Activated naive CD4-positive, alpha-beta T cell (primary cell): ENCODE results near the gene RBM15B.
"Not testable (repeated sequence)": the region's sequence is repeated elsewhere in the genome, so short reads cannot be mapped to it uniquely, and the experiment has no call there.

Experiments used
- DNase-seq, 4 experiments: peaks; one replicate each; lab custom pipeline; 2025; lab: John Stamatoyannopoulos, UW

The RBM15B gene

DNA sequence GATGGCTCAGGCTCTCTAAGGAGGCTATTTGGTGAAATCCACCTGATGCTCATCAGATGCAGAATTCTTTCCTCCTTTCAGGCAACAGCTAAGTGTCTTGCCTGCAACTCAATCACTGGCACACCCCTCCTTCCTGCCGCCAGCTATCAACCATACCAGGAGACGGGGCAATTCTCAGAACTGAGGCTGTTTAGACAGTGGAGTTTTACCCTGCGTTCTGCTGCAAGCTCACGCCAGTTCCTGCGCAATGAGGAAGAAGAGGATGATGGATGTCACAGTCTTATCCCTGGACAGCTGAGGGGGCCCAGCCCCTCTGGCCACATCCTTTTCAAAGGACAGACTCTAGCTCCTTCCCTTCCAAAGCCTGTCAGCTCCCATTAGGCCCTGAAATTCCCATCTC is 13.0 kb upstream of the RBM15B start:
- DNase-seq: no peak

GRCh38 chr3:51378726-51379125 is 12.4 kb upstream of the RBM15B start:
- DNase-seq: no peak

DNA sequence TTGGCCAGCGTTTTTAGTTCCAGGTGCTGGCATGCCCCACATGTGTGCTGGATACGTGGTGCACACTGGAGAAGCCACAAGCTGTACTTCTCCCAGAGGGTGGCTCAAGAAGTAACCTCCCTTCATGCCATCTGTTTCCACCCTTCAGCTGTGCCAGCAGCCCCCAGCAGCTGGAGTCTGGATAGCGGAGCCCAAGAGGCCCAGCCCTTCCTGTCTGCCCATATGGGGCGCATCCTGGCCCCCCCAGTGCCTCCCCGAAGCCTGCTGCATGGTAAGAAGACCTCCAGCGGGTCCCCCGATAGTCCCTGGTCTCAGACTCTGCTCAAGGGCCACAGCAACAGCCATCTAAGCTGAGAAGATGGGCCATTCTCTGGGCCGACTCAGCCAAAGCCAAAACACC is 11.8 kb upstream of the RBM15B start:
- no peak for DNase-seq

DNA sequence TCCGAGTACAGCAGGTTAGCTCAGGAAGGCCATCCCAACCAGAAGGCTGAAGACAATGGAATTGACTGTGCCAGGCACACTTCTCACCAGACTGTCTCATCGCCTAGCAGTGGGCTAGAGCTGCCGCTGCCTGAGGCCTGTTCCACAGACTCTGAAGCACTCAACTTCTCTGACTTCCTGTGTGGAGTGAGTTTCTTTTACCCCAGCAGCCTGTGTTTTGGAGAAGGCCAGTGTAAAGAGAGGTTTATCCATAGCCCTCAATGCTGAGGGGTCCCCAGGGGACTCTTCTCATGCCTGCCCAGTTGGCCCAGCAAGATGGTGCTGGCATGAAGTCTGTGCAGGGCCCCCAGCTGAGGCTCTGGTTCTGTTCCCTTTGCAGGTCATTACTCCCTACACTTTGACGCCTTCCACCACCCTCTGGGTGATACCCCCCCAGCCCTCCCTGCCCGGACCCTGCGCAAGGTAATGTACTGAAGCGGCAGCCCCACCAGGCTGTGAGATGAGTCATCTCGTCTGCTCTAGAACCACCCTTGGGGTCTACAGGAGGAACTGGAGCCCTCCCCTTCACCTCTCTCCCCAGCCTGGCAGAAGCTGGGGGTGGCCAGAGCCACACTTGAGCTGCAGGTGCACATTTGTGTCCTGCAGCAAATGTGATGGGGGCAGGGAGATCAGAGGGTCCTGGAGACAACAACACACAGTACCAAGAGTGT is 11.2 kb upstream of the RBM15B start:
- DNase-seq: no peak

DNA sequence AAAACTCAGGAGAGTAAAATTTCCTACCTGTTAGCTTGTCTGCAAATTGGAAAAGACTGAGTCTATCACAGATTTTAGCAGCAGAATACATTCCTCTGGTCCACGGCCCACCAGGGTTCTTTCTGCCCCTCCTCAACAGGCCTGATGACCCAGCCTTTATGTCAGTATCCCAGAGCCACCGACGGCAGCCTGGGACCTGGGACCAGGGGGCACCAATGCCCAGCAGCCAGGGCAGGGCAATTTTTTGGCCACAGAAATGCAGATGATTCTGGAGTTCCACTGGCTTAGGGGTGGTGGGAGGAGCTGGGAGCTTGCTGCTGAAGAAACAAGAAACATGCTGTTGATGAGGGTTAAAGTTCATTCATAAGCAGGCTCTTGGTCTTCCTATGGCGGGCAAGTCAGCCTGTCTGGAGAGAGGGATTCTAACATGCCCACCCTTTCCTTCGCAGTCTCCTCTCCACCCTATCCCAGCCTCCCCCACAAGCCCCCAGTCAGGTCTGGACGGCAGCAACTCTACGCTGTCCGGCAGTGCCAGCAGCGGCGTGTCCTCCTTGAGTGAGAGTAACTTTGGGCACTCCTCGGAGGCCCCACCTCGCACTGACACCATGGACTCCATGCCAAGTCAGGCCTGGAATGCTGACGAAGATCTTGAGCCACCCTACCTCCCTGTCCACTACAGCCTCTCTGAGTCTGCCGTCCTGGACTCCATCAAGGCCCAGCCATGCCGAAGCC is 10.3 kb upstream of the RBM15B start:
- DNase-seq: no peak

- no peak for DNase-seq
These were observed 9.8 kb upstream of the RBM15B start for GRCh38 chr3:51381333-51381705.

DNA sequence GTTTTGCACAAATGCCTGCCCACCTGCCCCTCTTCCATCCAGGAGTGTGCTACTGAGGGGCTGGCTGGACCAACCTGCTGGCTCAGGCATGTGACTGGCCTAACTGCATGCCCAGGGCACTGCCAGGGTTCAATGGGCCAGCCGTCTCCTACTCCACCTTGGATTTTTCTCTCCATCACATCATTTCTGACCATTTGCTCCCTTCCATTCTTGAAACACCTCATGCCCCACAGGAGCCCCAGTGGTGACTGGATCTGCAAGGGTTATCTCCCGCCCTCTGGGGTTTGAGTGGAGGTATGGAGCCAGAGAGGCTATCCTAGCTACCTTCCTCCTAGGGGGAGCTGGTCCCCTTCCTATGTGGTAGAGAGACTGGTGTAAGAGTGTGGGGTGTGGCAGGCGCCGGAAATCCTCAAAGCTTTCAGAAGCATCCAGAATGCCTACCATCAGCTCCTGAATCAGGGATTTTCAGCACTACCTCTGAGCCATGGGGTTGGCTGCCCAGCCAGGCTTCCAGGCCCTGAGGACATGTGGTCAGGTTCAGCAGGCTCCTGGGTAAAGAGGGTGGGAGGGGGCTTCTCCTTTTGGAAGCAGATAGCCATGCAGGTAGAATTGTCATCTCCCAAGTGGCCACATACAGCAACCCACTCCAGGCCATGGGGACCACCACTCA is 8.9 kb upstream of the RBM15B start:
- DNase-seq: no peak

DNA sequence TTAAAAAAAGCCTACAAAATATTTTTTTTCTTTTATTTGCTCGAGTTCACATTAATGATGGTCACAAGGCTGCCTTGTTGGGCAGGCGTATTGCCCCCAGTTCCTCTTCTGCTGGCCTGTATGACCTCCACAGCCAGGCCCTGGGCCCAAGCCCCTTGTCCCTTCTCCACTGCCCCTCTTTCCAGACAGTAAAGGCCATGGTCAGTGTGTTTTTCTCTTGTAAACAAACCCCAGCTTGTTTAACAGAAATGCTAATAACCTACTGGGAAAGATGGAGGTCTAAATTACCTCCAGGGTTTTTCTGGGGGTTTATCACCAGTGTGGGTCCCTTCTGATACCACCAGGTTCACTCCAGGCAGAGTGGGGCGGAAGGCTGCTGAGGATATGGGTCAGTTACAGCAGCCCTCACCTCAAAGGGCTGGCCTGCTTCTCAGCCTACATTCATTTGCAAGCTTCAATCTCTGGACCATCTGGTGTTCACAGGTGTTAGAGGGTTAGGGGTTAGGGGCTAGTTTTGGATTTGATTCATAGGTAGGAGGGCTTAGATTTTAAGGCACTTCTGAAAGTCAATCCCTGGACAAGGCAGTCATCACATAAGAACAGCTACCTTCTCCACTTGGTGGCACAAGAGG is 8.0 kb upstream of the RBM15B start:
- no peak for DNase-seq

DNA sequence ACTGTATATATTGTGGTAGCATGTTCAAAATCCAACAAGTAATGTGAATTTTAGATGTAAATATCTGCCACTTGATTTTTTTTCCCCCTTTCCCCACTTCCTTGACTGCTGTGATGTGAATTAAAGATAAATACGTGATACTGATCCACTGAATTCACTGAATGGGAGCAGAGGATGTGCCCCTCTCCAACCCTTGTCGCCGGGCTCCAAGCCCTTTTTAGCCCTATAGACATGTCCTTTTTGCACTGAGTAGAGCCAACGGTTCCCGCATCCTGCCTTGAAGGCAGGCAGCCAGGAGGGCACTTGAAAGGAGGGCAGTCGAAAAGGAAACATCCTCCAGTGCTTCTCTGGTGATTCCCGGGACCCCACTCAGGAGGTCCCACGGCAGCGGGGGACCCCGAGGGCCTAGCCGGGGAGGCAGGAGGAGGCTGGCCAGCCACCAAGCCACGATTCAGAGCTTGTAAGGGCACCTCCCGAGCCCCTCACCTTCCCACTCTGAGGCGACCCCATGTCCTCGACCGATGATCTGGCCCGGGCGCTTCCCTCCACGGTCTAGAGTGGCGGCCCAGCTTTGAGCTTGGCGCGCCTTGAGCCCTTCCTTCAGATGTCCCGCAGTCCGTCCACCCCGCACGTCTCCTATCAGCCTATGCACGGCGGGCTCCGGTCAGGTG is 6.9 kb upstream of the RBM15B start:
- DNase-seq: no peak

DNA sequence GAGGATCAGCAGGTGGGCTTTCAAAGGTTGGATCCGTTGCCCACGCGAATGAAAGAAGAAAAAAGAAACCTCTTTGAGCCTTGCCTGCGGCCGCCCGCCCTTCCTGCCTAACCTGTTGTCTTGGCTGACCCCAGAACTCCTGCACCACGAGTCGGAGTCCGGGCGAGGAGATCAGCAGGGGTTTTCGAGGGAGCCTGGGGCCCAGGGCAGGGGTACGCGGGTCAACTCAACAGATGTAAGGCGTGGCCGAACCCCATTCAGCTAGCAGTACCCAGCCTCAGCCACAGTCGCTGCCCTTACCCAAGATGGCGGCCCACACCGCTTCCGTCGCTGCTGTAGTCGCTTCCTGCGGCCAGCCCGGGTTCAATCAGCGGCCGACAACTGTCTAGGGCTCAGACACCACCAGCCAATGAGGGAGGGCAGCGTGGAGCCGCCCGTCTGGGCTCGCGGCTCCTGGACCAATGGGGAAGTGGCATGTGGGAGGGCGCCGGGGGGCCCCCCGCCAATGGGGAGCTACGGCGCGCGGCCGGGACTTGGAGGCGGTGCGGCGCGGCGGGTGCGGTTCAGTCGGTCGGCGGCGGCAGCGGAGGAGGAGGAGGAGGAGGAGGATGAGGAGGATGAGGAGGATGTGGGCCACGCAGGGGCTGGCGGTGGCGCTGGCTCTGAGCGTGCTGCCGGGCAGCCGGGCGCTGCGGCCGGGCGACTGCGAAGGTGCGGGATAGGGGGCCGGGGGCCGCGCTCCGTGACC is 6.2 kb upstream of the RBM15B start, which contains the start of gene MANF:
Gene MANF (plus strand): TSS at position 566 of the 748 bp plus-strand sequence. CDS start 52 bp downstream, at position 618.
- peak; percentile 91 to 95 (median 93) for DNase-seq

DNA sequence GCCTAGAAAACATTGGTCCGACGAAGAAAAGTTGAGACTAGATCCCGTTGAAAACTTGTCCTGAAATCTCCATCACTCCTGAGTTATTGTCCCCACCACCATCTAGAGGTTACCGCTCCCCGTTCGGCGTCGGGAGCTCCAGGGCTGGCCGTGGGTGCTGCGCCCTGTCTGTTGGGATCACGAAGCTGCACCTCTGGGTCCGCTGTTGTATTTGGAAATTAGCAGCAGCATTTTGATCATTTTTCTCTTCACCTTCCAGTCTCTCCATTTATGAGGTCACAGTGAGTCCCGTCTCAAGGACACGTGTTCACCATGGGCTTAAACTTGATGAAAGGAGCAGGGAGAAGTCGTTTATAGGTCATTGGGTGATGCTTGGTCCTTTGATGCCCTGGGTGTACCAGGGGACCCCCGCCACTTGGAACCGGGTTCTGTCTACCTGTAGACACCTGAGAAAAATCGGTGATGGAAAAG is 5.4 kb upstream of the RBM15B start:
- DNase-seq: no peak

- no peak for DNase-seq
These were observed 4.8 kb upstream of the RBM15B start for GRCh38 chr3:51386159-51386851.

GRCh38 chr3:51386852-51387229 is 4.2 kb upstream of the RBM15B start:
- DNase-seq: no peak

DNA sequence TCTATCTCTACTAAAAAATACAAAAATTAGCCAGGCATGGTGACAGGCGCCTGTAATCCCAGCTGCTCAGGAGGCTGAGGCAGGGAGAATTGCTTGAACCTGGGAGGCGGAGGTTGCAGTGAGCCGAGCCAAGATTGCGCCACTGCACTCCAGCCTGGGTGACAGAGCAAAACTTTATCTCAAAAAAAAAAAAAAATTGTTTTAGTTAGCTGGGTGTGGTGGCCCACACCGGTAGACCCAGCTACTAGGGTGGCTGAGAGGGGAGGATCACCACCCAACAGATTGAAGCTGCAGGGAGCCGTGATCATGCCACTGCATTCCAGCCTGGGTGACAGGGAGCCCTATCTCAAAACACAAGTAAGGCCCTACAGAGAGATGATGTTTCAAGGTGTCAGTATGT is 3.8 kb upstream of the RBM15B start:
- DNase-seq: not testable (repeated sequence)

- DNase-seq: no peak
These were observed 2.6 kb upstream of the RBM15B start for GRCh38 chr3:51388286-51389029.

DNA sequence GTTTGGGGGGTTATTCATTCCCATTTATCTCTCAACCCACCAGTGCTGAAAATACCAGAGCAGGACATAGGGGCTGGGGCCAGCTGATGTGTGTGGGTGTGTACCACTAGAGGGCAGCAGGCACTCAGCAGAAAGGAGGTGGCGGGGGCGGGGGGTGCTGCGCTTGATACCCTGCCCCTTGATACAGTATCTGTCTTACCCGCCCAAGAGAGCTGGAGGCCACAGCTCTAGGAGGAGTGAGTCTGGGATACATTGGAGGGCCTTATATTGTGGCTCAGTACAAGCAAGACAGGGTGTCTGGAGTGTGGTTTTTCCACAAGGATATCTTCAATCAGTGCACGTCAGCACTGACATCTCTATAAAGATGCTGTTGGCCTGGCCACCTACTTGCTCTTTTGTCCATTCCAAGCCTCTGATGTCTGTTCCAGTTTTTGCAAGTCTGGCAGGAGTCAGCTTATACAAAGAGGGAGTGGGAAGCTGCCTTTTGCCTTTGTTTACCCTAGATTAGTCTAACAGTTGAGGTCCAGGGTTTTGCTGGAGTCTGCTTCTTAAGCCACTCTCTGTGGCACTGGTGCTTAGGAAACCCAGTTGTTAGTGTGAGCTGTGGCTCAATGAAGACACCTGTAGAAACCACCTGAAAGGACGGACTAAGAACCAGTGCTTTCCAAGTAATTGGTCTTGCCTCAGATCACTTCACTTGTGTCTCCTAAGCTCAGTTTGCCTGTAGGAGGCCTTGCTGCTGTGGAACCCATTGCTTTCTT is 1.5 kb upstream of the RBM15B start:
- peak in 2 of 4 experiments; percentile 24 to 49 for DNase-seq

GRCh38 chr3:51390246-51391074 is 625 bp upstream of the RBM15B start:
- DNase-seq: peak in 1 of 4 experiments; percentile 38
